NOMO-1 treated with dmso at 0.1 percent for 144 hours (cell line): ENCODE data around the gene TUNAR.

Experiments
- DNase-seq: peaks from one replicate; lab custom pipeline; 2025; ENCODE audit not compliant: unreplicated experiment; lab: John Stamatoyannopoulos, UW

The TUNAR gene

GRCh38 chr14:95911456-95911855 is 34.8 kb downstream of the TUNAR start:
- no peak for DNase-seq

DNA sequence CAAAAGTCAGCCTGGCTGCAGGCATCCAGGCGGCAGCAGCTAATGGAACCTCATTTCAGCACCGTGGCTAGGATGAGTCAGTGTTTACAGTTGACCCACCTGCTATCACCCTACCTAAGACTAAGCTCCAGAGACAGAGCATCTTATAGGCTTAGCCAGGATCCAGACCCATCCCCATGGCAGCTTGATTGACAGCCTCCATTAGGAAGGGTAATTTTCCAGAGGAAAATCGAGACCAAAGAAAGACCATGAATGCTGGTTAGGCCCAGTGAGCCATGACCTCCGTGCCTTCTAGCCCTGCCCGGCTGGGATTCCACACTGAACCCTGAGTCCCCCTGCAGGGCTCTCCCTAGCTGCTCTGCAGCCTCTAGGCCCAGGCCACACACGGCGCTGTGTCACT is 38.7 kb downstream of the TUNAR start:
- no peak for DNase-seq

DNA sequence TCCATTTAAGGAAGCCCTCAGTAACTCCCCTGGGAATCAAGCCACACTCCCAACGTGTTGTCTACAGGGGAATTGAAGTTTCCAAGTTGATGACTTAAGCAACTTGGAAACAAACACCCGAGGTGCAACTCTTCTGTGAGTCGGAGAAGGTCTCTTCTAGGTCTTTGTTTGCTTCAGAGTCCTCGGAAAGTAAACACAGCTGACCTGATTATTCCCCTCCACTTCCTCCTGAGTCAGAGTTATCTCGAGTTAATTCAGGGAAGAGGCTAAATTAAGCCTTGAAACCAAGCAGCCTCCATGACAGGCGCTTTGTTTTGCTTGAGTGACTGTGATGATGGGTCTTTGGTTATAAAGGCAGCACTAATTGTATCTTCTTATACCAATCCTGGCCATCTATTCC is 41.8 kb downstream of the TUNAR start:
- DNase-seq, result no peak

GRCh38 chr14:95920769-95921438 is 44.3 kb downstream of the TUNAR start:
- DNase-seq, result no peak

DNA sequence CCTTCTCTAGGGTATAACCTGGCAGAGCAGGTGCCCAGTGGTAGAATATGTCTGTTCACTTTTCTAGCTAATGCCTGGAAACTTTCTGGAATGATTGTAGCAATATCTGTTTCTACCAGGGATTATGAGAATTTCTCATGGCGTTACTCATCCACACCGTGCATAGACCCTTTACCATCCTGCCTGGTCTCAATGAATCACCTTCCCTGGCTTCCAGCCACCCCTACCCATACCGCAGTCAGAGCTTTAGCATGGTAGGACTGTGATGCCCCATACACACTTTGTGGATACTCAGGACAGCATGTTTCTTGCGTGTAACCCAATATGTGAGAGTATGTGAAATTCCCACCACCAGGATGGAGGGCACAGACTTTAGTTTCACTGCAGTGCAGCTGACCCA is 45.4 kb downstream of the TUNAR start:
- no peak for DNase-seq

- no peak for DNase-seq
These were observed 52.1 kb downstream of the TUNAR start for GRCh38 chr14:95928751-95929150.

DNA sequence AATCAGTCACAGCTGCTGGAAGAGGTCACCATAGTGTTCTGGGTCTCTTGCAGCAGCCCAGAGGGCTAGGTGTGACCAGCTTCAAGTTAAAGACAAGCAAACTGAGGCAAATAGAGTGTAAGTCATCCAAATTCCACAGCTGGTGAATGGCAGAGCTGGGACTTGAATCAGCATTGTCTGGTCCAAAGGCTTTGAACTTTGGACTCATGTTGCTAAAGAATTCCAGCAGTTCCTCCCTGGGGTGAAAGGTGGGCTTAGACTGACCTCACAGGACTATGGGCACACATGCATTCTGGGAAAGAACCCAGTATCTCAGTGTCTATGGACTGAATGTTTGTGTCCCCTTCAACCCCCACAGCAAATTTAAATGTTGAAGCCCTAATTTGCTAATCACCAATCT is 54.8 kb downstream of the TUNAR start:
- no peak for DNase-seq

- no peak for DNase-seq
These were observed 58.7 kb downstream of the TUNAR start for GRCh38 chr14:95935228-95935822.

- DNase-seq, result no peak
These were observed 59.4 kb downstream of the TUNAR start for GRCh38 chr14:95936041-95936440.

DNA sequence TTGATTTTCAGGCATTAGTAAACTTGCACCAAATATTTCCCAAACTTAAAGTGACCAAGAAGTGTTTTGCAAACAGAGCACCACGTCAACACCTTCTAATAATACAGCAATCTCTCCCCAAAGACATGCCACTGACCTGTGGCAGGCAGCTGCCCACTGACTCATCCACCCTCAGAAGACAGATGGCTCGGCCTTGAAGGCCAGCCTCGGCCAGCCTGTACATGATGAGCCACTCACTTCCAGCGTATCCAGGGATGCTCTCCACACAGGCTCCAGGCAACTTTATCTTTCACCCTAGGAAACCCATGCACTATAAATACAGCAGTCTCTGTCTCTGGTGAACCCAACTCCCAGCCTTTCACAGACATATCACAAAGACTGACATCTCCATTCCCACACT is 62.7 kb downstream of the TUNAR start:
- DNase-seq, result no peak

GRCh38 chr14:95941897-95942296 is 65.3 kb downstream of the TUNAR start:
- no peak for DNase-seq

DNA sequence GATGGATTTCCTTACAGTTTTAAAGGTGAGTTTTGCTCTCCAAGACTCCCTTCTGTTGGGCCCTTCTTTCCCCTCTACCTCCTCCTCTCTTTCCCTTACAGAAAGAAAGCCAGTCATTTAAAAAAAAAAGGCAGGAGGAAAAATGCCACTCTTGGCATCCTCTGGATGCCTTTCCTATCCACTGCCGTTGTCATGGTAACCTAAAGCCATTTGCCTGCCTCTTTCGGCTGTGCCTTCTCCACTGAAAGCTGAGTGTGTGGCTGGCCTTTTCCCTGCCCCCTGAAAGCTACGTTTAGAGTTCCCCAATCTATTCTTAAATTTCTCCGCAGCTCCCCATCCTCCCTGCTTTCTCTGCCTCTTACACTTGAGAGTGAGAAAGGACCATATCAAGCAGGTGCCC is 67.1 kb downstream of the TUNAR start:
- no peak for DNase-seq

- DNase-seq, result no peak
These were observed 67.8 kb downstream of the TUNAR start for GRCh38 chr14:95944462-95944861.

GRCh38 chr14:95946867-95947266 is 70.2 kb downstream of the TUNAR start:
- no peak for DNase-seq

DNA sequence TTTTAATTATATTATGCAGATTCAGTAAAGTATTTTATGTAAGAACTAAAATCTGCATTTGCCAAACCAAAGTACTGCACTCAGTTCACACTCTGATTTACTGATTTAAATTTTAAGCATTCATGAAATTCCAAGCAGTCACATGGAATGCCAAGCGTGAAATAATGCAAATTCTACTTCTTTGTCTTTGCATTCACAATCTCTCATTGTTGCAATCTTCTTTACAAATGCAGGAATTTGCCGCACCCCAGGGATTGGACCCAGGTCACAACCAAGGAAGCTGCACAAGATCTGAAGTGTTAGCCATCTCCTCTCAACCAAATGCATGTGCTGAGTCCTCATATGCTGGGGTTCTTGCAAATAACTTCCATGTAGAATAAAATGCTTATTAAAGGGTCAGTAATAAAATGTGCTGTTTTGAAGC is 71.9 kb downstream of the TUNAR start:
- DNase-seq, result no peak

- no peak for DNase-seq
These were observed 74.7 kb downstream of the TUNAR start for GRCh38 chr14:95951359-95951758.

- DNase-seq, result no peak
These were observed 76.6 kb downstream of the TUNAR start for GRCh38 chr14:95953111-95953724.

DNA sequence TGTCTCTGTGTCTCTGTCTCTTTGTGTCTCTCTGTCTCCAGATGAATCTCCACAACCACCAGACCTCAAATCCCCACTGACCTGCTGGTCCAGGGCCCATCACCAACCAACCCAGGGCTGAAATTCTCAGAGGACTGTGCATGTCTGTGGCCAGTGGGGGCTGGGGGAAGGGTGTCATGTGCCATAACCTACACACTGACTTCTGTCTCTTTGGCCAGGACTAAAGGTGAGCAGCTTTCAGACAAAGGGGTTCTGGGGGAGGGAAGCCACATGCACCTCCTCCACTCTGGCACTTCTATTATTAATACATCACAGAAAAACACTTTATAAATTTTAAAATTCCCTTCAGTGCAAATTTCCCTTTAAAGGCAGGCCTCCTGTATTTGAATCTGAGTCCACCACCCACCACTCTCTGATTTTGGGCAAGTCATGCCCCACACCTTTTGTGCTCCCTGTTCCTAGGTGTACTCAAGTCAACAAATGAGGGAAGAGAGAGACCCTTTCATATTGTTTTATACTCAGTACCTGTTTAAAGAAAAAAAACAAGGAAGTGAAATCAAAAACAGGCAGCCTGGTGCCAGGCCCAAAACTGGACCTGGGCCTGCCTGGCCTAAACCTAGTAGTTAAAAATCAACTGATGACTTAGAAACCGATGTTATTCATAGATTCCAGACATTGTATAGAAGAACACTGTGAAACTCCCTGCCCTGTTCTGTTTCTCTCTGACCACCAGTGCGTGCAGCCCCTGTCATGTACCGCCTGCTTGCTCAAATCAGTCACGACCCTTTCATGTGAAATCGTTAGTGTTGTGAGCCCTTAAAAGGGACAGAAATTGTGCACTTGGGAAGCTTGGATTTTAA is 80.2 kb downstream of the TUNAR start:
- DNase-seq, result no peak

- DNase-seq, result no peak
These were observed 81.5 kb downstream of the TUNAR start for GRCh38 chr14:95958105-95958504.

DNA sequence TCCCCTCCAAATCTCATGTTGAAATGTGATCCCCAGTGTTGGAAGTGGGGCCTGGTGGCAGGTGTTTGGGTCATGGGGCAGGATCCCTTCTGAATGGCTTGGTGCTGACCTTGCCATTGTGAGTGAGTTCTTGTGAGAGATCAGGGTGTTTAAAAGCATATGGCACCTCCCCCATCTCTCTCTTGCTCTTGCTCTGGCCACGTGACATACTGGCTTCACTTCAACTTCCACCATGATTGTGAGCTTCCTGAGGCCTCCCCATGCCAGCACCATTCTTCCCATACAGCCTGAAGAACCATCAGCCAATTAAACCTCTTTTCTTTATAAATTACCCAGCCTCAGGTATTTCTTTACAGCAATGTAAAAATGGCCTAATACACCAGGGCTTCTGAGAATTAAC is 82.7 kb downstream of the TUNAR start:
- DNase-seq, result no peak

GRCh38 chr14:95961481-95961880 is 84.8 kb downstream of the TUNAR start:
- no peak for DNase-seq

GRCh38 chr14:95964901-95965300 is 88.3 kb downstream of the TUNAR start:
- no peak for DNase-seq
